Esophagus squamous epithelium (tissue), 5 donors: ENCODE measurements around the gene TMEM11. TPM values are rescaled to one million over a fixed set of nuclear protein-coding genes. Genes with fewer than 3 reads are reported as not detected.
"Not testable (repeated sequence)": the region's sequence is repeated elsewhere in the genome, so short reads cannot be mapped to it uniquely, and the experiment has no call there.

Source experiments
- DNase-seq: peaks from one replicate; lab custom pipeline; 2025; lab: John Stamatoyannopoulos, UW
- H3K27ac ChIP-seq, 4 donors: fragments of 200-600 bp; sonication (generic); one replicate each; pipeline ENCODE4 v1.5.1; 2016 to 2019; ENCODE audit warnings: mild to moderate bottlenecking in 1 of 4
- H3K27me3 ChIP-seq, 4 donors: fragments of 200-600 bp; sonication (generic); 1 replicate in 3 of 4; 2 replicates in 1 of 4; pipeline versions ENCODE4 v1.5.1 to v1.6.0; 2017 to 2021; ENCODE audit warnings: antibody characterized with exemption in 1 of 4
- H3K36me3 ChIP-seq, 3 donors: fragments of 200-600 bp; sonication (generic); one replicate each; pipeline ENCODE4 v1.5.1; 2016 to 2019
- H3K4me1 ChIP-seq, 3 donors: fragments of 200-600 bp; sonication (generic); one replicate each; pipeline ENCODE4 v1.5.1; 2017 to 2019
- H3K4me3 ChIP-seq, 4 donors: fragments of 200-600 bp; sonication (generic); 1 replicate in 3 of 4; 2 replicates in 1 of 4; pipeline ENCODE4 v1.5.1; 2016 to 2019; ENCODE audit warnings: mild to moderate bottlenecking in 2 of 4, moderate library complexity in 1 of 4
- H3K9me3 ChIP-seq, 3 donors: fragments of 200-600 bp; sonication (generic); one replicate each; pipeline ENCODE4 v1.5.1; 2016 to 2019
- POLR2A ChIP-seq, 4 donors: fragments of 450-650 bp; IDR thresholded peaks; one replicate each; pipeline ENCODE4 v1.6.1; 2017; ENCODE audit warnings: antibody characterized with exemption in 4 of 4, mild to moderate bottlenecking in 4 of 4, moderate library complexity in 3 of 4
- WGBS, 2 donors: methylation state at CpG; one replicate each; pipeline ENCODE4 v1.1.5; 2018; 5-methylcytosine and 5-hydroxymethylcytosine counted together
- intact Hi-C: fragments of 100-400 bp; cut with DNase I; formaldehyde crosslinking; loops from one replicate; pipeline ENCODE4 v1.15.0; 2022
- total RNA-seq, 4 donors: library from RNA; depleted of rRNA; stranded (reverse); fragments of >200 nt; gene quantifications; one replicate each; pipeline ENCODE4 v1.1.0, GENCODE V29; 2016
- TF ChIP-seq, protein P1 (sequence below), 6 experiments: fragments of 450-650 bp in 4 of 6; fragments of 200-600 bp in 2 of 6; sonication (generic) in 2 of 6; IDR thresholded peaks; one replicate each; pipeline ENCODE4 v1.5.1; 2016 to 2019; ENCODE audit warnings: antibody characterized with exemption in 6 of 6, mild to moderate bottlenecking in 4 of 6, moderate library complexity in 4 of 6
- donor health status: DM: yes; HTN: yes; CAD: no.

The TMEM11 gene
- total RNA-seq, 4 donors from 2014 or later: 17.8 to 29.0 (median 20.2) TPM

DNA sequence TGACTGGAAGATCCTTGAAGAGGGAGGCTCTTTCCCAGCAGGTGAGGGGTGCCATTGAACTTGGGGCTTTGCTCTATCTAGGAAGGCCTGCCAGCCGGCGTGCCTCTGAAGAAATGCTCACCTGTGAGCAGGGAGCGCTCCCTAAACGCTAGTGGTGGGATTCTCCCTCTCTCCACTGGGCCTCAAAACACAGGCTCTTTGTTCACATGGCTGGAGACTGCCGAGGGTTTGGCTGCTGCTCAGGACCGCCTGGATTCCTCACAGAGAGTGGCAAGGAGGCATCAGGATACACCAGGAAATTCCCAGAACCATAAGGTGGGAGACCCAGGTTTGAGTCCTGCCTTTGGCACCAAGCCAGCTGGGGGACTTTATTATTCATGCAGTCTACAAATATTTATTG, 17.6 kb upstream of the TMEM11 start:
- intact Hi-C loops: no loop called here
- Histone ChIP-seq H3K27me3 (no peaks in the 10 kb centered on the region), H3K9me3 (no peaks in the 10 kb centered on the region), H3K4me3 (no peak overlapping the region), H3K36me3 (no peaks in the 10 kb centered on the region), H3K27ac (no peak overlapping the region), H3K4me1 (no peaks in the 10 kb centered on the region)
- TF ChIP-seq POLR2A (IDR thresholded peaks at IDR 0.05): no peak
- TF ChIP-seq, protein P1, sequence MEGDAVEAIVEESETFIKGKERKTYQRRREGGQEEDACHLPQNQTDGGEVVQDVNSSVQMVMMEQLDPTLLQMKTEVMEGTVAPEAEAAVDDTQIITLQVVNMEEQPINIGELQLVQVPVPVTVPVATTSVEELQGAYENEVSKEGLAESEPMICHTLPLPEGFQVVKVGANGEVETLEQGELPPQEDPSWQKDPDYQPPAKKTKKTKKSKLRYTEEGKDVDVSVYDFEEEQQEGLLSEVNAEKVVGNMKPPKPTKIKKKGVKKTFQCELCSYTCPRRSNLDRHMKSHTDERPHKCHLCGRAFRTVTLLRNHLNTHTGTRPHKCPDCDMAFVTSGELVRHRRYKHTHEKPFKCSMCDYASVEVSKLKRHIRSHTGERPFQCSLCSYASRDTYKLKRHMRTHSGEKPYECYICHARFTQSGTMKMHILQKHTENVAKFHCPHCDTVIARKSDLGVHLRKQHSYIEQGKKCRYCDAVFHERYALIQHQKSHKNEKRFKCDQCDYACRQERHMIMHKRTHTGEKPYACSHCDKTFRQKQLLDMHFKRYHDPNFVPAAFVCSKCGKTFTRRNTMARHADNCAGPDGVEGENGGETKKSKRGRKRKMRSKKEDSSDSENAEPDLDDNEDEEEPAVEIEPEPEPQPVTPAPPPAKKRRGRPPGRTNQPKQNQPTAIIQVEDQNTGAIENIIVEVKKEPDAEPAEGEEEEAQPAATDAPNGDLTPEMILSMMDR (IDR thresholded peaks at IDR 0.05): no peak
- no peak for DNase-seq
- WGBS, 2 donors: 60% methylated on average over 2 of the region's 6 CpGs; no CpG with 5 or more reads in 1 of the 2 donors

DNA sequence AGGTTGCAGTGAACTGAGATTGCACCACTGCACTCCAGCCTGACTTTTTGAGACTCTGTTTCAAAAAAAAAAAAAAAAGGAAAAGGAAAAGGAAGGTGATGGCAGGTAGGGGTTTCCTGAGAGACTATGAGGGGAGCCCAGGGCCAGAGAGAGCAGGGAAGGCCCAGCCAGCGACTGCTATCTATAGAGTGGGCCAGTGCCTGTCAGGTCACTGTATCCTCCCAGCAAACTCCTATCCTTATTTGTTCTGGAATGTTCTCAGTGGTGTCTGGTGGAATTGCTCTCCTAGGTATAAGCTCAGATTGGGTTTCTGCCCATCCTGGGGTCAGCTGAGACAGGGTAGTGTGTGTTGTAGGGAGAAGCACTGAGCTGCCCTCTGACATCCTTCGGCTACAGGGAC, 14.9 kb upstream of the TMEM11 start:
- Histone ChIP-seq H3K27ac (no peak overlapping the region), H3K4me1 (no peaks in the 10 kb centered on the region), H3K27me3 (no peaks in the 10 kb centered on the region), H3K4me3 (no peak overlapping the region), H3K36me3 (no peaks in the 10 kb centered on the region), H3K9me3 (no peaks in the 10 kb centered on the region)
- no peak for TF ChIP-seq POLR2A (IDR thresholded peaks at IDR 0.05)
- intact Hi-C loops: no loop called here
- 76 to 79% methylated on average over 2 of the region's 2 CpGs for WGBS, 2 donors
- no peak for DNase-seq

DNA sequence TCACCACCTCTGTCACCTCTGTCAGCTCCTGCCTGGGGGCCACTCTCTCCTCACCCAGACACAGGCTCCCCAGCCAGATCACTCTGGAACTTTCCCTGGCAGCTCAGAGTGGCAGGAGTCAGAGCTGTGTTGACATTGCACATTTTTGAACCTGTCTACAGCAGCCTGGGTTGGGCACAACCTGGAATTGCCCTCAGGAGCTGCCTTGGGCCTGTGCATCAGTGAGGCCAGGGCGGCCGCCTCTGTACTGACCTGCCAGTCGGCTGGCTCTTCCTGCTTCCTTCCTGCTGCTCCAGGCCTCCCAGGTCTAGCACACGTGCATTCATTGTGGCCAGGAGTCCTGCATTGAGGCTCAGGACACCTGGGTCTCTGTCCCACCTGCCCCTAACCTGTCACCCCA, 14.2 kb upstream of the TMEM11 start:
- Histone ChIP-seq H3K27me3 (no peaks in the 10 kb centered on the region), H3K27ac (no peak overlapping the region), H3K4me1 (no peaks in the 10 kb centered on the region), H3K4me3 (no peak overlapping the region), H3K36me3 (peaks cover 0 to 3% (median 0%) of the 10 kb centered on the region in 3 donors), H3K9me3 (no peaks in the 10 kb centered on the region)
- no peak for DNase-seq
- TF ChIP-seq, protein P1 (IDR thresholded peaks at IDR 0.05): no peak
- intact Hi-C loops: no loop called here
- 44% methylated on average over 3 of the region's 4 CpGs; no CpG with 5 or more reads in 1 of the 2 donors for WGBS, 2 donors

DNA sequence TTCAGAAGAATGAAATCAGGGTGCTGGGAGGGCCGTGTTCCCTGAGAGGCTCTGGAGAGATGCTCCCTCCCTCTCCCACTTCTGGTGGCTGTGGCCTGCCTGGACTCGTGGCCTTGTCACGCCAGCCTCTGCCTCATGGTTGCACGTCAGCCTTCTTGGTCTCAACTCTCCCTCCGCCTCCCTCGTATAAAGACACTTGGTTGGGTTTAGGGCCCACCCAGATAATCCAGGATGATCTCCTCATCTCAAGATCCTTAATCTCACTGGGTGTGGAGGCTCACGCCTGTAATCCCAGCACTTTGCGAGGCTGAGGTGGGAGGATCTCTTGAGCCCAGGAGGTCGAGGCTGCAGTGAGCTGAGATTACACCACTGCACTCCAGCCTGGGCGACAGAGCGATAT, 13.3 kb upstream of the TMEM11 start:
- H3K27me3 ChIP-seq, H3K4me1 ChIP-seq, H3K4me3 ChIP-seq, H3K27ac ChIP-seq, intact Hi-C loops, DNase-seq, H3K9me3 ChIP-seq: not testable (repeated sequence)
- whole genome bisulfite sequencing, 2 donors: 59 to 85% methylated on average over 7 to 9 of the region's 11 CpGs
- peaks cover 0 to 11% (median 0%) of the 10 kb centered on the region in 3 donors for H3K36me3 ChIP-seq

DNA sequence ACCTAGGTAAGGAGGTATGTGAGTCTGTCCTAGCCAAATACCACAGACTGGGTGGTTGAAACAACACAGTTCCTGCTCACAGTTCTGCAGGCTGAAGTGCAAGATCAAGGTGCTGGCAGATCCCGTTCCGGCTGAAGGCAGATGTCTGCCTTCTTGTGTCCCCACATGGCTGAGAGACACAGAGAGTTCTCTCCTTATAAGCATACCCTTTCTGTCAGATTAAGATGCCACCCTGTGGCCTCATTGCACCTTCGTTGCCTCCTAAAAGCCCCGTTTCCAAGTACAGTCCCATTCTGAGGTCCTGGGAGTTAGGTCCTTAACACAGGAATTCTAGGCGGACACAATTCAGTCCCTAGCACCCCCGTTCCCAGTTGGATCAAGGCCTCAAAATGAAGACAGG, 9.1 kb upstream of the TMEM11 start:
- Histone ChIP-seq H3K27me3 (no peaks in the 10 kb centered on the region), H3K4me1 (no peaks in the 10 kb centered on the region), H3K36me3 (peaks cover 0 to 31% (median 0%) of the 10 kb centered on the region in 3 donors), H3K27ac (no peak overlapping the region), H3K4me3 (no peak overlapping the region), H3K9me3 (no peaks in the 10 kb centered on the region)
- intact Hi-C loops: no loop called here
- 94 to 95% methylated on average over 4 to 5 of the region's 6 CpGs for WGBS, 2 donors
- no peak for DNase-seq
- no peak for TF ChIP-seq POLR2A (IDR thresholded peaks at IDR 0.05)

DNA sequence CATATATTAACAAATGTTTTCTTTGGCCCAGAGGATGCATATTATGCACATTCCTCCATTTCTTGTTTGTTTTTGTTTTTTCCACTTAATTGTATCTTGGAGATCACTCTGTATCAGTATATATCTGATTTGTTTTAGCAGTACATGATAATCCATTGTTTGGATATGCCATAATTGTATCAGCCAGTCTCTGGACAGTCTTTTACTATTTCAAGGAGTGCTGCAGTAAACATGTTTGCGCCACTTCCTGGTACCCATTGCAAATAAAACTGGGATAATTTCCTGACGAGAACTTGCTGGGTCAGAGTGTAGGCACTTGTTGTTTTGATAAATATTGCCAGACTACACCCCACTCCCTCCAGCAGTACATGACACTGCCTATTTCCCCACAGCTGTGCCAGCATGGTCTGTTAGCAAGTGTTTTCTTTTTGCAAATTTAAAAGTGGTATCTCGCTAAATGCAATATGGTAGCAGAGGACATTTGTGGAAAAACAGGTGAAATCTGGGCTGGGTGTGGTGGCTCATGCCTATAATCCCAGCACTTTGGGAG, 4.9 kb upstream of the TMEM11 start:
- Histone ChIP-seq H3K9me3 (no peaks in the 10 kb centered on the region), H3K27ac (no peak overlapping the region), H3K4me1 (peaks cover 4 to 15% (median 7%) of the 10 kb centered on the region in 3 donors), H3K4me3 (no peak overlapping the region), H3K36me3 (peaks cover 0 to 31% (median 0%) of the 10 kb centered on the region in 3 donors), H3K27me3 (no peaks in the 10 kb centered on the region)
- intact Hi-C loops: loop anchor here (10.0 kb wide), 1 partner anchor 94 kb away; the partner anchor contains the start of gene DHRS7B
- TF ChIP-seq POLR2A (IDR thresholded peaks at IDR 0.05): no peak
- TF ChIP-seq, protein P1 (IDR thresholded peaks at IDR 0.05): no peak
- WGBS, 2 donors: 66 to 76% methylated on average over 3 of the region's 3 CpGs
- no peak for DNase-seq
